GM21717 (cell line): ENCODE results near the gene SARS1.

Experiments
- ATAC-seq: cut with Tn5 transposase; IDR thresholded peaks from one replicate; pipeline ENCODE4 v1.9.1; 2021; ENCODE audit warnings: mild to moderate bottlenecking, moderate library complexity; ENCODE audit not compliant: unreplicated experiment

Gene SARS1

GRCh38 chr1:109248797-109249629 lies 35.3 kb downstream of the SARS1 start, which contains the start of gene CELSR2:
Gene CELSR2 (plus strand): TSS chr1:109249539. CDS start chr1:109250080, 541 bp downstream.
- ATAC-seq = peak; percentile 70

- ATAC-seq = peak; percentile 37
Measured at GRCh38 chr1:109249654-109250401, 36.1 kb downstream of the SARS1 start.

GRCh38 chr1:109250454-109251276 lies 36.9 kb downstream of the SARS1 start:
- ATAC-seq = no peak

GRCh38 chr1:109251277-109252166 lies 37.8 kb downstream of the SARS1 start:
- no peak for ATAC-seq

GRCh38 chr1:109252167-109252892 lies 38.6 kb downstream of the SARS1 start:
- ATAC-seq = no peak

GRCh38 chr1:109252893-109253802 lies 39.4 kb downstream of the SARS1 start:
- no peak for ATAC-seq

- ATAC-seq = no peak
Measured at GRCh38 chr1:109253803-109254620, 40.3 kb downstream of the SARS1 start.

- no peak for ATAC-seq
Measured at GRCh38 chr1:109254621-109255096, 40.9 kb downstream of the SARS1 start.

- ATAC-seq = no peak
Measured at GRCh38 chr1:109255097-109255651, 41.5 kb downstream of the SARS1 start.

- ATAC-seq = no peak
Measured at GRCh38 chr1:109255678-109256077, 42.0 kb downstream of the SARS1 start.

GRCh38 chr1:109256085-109256484 lies 42.4 kb downstream of the SARS1 start:
- ATAC-seq = no peak

- no peak for ATAC-seq
Measured at GRCh38 chr1:109256971-109257681, 43.4 kb downstream of the SARS1 start.

GRCh38 chr1:109257682-109258421 lies 44.1 kb downstream of the SARS1 start:
- ATAC-seq = no peak

- no peak for ATAC-seq
Measured at GRCh38 chr1:109258481-109259466, 45.1 kb downstream of the SARS1 start.
